ENCODE results near the gene POFUT2. TPM values are rescaled to one million over a fixed set of nuclear protein-coding genes. Genes with fewer than 3 reads are reported as not detected.

Gene POFUT2
- total RNA-seq, 1 donor from 2014 or later = 22.5 TPM

DNA sequence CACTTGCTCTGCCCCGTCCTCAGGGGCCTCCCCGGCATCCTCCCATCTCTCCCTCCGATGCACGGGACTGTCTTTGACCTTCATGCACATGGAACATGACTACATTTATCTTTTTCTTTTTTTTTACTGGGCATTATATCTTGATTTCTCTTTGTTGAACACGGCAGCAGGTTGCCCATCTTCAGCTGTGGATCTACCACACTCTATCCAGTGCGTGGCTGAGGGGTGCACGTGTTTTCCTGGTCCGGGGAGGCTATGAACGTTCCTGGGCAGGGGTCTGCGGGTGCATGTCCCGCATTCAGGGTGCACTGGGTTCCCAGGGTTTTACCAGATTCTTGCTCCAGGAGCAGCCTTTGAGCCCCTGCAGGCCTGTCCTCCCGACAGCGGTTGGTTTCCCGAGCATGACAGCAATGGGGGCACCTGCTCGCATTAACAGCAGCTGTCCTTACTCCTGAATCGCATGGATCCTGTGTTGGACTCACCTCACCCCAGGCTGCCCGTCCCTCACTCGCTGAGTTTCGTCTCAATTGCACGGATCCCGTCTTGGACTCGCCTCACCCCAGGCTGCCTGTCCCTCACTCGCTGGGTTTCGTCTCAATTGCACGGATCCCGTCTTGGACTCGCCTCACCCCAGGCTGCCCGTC is 7.4 kb downstream of the POFUT2 start:
- no peak for DNase-seq (ENCODE audit: low read depth)
- TF ChIP-seq, protein P1, sequence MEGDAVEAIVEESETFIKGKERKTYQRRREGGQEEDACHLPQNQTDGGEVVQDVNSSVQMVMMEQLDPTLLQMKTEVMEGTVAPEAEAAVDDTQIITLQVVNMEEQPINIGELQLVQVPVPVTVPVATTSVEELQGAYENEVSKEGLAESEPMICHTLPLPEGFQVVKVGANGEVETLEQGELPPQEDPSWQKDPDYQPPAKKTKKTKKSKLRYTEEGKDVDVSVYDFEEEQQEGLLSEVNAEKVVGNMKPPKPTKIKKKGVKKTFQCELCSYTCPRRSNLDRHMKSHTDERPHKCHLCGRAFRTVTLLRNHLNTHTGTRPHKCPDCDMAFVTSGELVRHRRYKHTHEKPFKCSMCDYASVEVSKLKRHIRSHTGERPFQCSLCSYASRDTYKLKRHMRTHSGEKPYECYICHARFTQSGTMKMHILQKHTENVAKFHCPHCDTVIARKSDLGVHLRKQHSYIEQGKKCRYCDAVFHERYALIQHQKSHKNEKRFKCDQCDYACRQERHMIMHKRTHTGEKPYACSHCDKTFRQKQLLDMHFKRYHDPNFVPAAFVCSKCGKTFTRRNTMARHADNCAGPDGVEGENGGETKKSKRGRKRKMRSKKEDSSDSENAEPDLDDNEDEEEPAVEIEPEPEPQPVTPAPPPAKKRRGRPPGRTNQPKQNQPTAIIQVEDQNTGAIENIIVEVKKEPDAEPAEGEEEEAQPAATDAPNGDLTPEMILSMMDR (IDR thresholded peaks at IDR 0.05; ENCODE audit: insufficient read depth, low read length, poor library complexity, severe bottlenecking) = no peak
- H3K4me3 ChIP-seq (ENCODE audit: low read depth, low read length) = no peak overlapping the region
- H3K27me3 ChIP-seq (ENCODE audit: control insufficient read depth, insufficient read depth, low read length) = no peaks in the 10 kb centered on the region
- peaks cover 4% of the 10 kb centered on the region for H3K36me3 ChIP-seq (ENCODE audit: control insufficient read depth, insufficient read depth, low read length)

DNA sequence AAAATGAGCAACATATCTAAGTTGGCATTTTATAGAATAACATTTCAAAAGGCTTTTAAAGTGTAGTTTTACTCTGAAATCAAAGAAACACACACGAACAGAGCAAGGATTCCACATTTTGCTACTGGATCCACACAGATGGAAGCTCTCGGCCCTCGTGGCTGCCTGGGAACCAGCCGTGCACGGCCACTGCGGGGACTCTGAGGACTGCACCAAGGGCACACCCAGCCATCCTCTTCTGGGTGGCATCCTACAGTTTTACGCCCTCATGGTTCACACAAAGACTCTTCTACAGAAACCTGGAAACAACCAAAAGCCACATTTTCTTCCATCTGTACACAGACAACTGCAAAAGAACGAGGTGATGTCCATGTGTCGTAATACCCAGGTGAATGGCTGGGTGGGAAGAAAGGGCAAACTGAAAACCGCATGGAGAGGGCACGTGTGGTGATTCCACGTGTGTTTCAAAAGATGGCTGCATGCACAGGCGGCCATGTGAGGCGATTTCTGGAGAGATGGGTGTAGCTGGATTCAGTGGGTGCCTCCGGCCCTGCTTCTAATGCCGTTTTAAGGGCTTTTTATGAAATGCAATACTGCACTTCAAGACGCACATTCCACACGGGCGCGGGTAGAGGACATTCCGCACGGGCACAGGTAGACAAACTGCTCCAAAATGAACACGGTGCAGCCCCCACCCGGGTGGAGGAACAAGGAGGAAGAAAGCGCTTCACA is 8.1 kb downstream of the POFUT2 start:
- DNase-seq (ENCODE audit: low read depth) = no peak
- peaks cover 4% of the 10 kb centered on the region for H3K36me3 ChIP-seq (ENCODE audit: control insufficient read depth, insufficient read depth, low read length)

DNA sequence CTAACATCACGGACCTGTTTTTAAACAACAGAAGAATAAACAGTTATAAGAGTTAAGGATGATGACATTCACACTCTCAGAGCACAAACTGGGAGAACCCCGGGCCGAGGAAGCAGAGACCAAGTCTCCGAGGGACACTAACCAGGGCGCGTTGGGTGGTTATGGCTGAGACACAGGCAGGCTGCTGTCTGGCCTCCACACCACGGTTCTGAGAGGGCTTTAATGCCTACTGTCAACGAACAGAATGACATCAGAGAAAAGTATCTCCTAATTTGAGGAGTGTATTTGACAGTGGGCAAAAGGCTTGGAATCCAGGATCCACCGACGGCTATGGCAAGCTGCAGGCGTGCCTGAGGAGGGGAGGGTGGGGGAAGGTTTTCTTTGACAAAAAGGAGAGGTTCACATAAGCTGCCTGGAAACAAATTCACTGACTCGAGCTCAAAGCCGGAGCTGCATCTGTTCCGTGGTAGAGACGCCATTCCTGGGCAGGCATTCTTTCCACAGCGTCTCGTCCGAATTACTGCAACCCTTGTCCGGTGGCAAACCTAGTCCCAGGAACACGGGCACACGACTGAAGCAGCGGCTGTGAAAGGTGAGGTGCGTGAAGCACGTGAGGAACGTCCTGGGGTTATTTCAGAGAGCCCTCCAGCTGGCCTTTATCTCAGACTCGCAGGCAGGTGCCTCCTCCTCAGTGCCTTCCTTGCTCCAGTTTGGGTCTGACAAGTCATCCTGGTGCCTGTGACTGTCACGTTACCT is 9.4 kb downstream of the POFUT2 start:
- Histone ChIP-seq H3K27me3 (ENCODE audit: control insufficient read depth, insufficient read depth, low read length) (no peaks in the 10 kb centered on the region), H3K4me3 (ENCODE audit: low read depth, low read length) (no peak overlapping the region), H3K36me3 (ENCODE audit: control insufficient read depth, insufficient read depth, low read length) (peaks cover 4% of the 10 kb centered on the region)
- TF ChIP-seq, protein P1 (IDR thresholded peaks at IDR 0.05; ENCODE audit: insufficient read depth, low read length, poor library complexity, severe bottlenecking) = no peak
- DNase-seq (ENCODE audit: low read depth) = no peak

More for the DNA sequence above, 8.1 kb downstream of the POFUT2 start:
- TF ChIP-seq, protein P1 (IDR thresholded peaks at IDR 0.05; ENCODE audit: insufficient read depth, low read length, poor library complexity, severe bottlenecking) = no peak
- Histone ChIP-seq H3K27me3 (ENCODE audit: control insufficient read depth, insufficient read depth, low read length) (no peaks in the 10 kb centered on the region), H3K4me3 (ENCODE audit: low read depth, low read length) (no peak overlapping the region)

DNA sequence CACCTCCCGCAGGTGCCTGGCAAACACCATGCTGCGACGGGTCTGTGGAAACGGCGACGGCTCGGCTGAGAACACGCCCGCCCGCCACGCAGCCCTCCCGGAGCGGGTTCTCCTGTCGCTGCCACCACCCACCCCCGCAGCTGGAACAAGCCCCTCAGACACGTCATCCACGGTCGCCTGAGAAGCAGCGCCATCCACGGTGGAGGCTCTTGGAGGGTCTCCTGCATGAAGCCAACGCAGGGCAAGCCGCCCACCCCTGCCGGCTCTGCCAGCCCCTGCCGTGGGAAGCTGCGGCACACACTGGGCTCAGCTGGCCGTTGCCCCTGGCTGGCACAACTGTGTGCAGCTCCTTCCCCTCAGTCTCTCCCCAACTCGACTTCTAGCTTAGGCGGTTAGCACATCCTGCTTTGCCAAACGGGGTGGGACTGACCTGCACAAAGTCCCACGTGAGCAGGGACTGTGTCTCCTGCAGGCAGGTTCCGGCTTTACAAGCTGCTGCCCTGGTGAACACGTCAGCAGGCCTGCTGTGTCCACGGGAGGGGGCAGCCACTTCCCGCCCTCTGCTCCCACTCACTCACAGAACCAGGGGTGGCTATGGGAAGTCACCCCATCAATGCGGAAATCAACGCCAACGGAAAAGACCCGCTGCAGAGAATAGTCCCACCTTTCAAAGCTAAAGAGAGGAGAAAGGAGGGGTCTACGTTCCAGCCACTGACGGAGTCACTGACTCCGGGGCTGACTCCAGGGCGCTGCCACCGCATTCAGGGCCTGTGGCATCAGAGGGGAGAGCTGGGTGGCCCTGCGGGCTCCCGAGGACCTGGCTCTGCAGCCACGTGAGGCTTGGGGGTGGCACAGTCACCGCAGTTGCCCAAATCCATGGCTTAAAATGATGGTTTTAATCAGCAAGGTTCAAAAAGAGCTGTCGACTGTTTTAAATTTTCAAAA is 10.3 kb downstream of the POFUT2 start:
- TF ChIP-seq, protein P1 (IDR thresholded peaks at IDR 0.05; ENCODE audit: insufficient read depth, low read length, poor library complexity, severe bottlenecking) = no peak
- H3K27me3 ChIP-seq (ENCODE audit: control insufficient read depth, insufficient read depth, low read length) = no peaks in the 10 kb centered on the region
- no peak overlapping the region for H3K4me3 ChIP-seq (ENCODE audit: low read depth, low read length)
- H3K36me3 ChIP-seq (ENCODE audit: control insufficient read depth, insufficient read depth, low read length) = peaks cover 4% of the 10 kb centered on the region
- DNase-seq (ENCODE audit: low read depth) = no peak

DNA sequence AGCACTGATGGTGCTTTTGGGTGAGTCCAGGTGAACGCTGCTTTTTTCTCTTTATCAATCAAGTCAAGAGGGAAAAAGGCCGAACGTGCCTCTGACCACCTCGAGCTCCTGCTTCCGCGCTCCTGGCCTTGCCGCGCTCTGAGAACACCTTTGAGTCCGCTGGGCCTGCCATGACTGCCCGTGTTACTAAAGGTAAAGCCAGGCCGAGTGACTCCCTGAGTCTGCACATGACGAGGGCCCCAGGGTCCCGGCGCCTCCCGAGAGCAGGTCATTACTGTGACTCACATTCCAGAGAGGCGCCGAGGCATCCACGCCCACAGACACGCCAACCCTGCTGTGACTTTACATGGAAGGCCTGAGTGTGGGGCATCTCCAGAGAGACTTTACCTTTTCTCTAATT is 11.1 kb downstream of the POFUT2 start:
- Histone ChIP-seq H3K4me3 (ENCODE audit: low read depth, low read length) (no peak overlapping the region), H3K36me3 (ENCODE audit: control insufficient read depth, insufficient read depth, low read length) (peaks cover 4% of the 10 kb centered on the region), H3K27me3 (ENCODE audit: control insufficient read depth, insufficient read depth, low read length) (no peaks in the 10 kb centered on the region)
- no peak for DNase-seq (ENCODE audit: low read depth)
- TF ChIP-seq, protein P1 (IDR thresholded peaks at IDR 0.05; ENCODE audit: insufficient read depth, low read length, poor library complexity, severe bottlenecking) = no peak

Measured in kidney epithelial cell (primary cell).